DMS114 treated with DMSO at 0.1 percent for 48 hours (cell line): ENCODE measurements around the gene OSTN.
"Not testable (repeated sequence)": the region's sequence is repeated elsewhere in the genome, so short reads cannot be mapped to it uniquely, and the experiment has no call there.

Experiments
- DNase-seq: peaks from one replicate; lab custom pipeline; 2025; ENCODE audit not compliant: unreplicated experiment; lab: John Stamatoyannopoulos, UW

Gene OSTN, protein sequence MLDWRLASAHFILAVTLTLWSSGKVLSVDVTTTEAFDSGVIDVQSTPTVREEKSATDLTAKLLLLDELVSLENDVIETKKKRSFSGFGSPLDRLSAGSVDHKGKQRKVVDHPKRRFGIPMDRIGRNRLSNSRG

DNA sequence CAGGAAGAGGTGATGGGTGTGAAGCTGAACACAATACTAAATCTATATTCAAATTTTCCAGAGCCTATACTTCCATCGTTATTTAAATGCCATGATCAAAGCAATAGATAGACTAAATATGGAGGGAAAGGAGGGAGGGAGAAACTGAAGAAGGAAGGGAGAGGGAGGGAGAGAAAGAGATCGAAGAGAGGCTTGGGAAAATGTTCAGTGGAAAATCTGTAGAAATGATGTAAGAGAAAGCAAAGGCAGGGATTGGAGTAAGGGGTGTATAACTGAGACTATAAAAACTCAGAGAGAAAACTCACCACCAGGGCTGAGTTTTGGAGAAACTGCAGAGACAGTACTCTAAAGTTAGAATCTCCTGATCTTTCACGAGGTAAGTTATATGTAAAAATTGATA is at the start of gene OSTN:
Gene OSTN (plus strand): TSS at position 310 of the 400 bp plus-strand sequence. CDS start 13,292 bp downstream, outside the sequence.
- DNase-seq = no peak

DNA sequence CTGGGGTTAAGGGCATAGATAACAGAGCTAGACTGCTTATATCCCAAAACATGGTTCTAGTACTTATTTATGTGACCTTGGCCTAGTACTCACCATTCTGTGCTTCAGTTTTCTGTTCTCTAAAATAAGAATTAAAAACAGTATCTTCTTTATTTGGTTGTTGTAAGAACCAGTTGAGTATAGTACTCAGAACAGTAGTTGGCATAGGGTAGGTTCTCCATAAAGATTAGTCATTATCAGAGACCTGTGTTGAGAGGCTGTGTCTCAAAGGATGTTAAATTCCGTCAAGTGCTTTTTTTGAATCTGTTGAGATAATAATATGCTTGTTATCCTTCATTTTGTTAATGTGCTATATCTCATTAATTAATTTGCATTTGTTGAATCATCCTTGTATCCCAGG is 47.4 kb upstream of the OSTN start:
- DNase-seq = no peak

DNA sequence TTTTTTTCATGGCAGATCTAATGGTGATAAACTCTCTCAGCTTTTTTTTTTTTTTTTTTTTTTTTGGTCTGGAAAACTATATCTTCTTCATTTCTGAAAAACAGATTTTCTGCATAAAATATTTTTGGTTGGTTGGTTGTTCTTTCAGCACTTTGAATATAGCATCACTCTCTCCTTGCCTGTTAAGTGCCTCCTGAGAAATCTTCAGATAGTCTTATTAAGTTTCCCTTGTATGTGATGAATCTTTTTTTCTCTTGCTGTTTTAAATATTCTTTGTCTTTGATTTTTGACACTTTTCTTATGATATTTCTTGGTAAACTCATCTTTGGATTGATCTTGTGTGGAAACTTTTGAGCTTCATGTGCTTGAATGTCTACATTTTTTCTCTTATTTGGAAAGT is 44.2 kb upstream of the OSTN start:
- DNase-seq = no peak

DNA sequence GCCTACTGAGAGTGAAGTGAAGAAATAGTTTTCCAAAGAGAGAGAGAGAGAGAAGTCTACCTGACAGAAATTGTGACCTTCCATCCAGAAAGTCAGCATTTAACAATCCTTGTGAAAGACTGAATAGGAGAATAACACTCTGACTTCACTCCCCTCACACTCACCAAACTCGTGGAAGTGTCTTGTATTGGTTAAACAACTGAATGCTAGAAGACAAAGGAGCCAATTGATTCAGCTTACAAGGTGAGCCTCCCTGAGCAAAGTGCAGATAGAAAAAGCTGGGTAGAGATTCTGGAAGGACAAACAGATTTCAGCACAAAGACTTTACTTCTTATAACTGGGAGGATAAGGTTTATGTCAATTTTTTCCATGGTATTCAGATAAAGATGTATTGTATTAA is 40.8 kb upstream of the OSTN start:
- no peak for DNase-seq

DNA sequence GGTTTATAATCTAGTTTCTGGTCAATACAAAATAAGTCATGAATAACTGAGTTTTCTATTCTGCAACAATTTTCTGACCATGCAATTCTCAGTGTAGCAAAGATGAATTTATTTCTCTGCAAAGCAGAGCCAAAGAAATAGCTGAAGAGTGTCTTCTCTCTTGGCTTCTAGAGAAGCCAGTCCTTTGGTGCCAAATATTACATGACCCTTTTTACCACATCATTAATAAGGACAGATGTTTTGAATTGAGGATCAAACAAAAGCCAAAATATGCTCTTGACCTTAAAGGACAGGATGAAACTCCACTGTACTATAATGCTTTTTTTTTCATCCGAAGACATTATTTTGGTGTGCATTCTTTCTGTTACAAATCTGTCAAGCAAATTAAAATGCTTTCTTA is 40.2 kb upstream of the OSTN start:
- DNase-seq = no peak

DNA sequence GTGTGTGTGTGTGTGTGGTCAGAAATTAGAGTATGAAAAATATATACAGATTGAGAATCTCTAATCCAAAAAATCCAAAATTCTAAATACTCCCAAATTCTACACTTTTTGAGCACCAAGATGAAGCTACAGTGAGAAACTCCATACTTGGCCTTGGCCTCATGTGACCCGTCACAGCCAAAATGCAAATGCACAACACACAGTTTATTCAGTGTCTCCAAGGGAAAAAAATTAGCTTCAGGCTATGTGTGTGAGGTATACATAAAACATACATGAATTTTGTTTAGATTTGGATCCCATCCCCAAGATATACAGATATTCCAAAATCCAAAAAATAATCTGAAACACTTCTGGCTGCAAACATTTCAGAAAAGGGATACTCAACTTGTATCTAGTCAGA is 33.2 kb upstream of the OSTN start:
- DNase-seq = no peak

DNA sequence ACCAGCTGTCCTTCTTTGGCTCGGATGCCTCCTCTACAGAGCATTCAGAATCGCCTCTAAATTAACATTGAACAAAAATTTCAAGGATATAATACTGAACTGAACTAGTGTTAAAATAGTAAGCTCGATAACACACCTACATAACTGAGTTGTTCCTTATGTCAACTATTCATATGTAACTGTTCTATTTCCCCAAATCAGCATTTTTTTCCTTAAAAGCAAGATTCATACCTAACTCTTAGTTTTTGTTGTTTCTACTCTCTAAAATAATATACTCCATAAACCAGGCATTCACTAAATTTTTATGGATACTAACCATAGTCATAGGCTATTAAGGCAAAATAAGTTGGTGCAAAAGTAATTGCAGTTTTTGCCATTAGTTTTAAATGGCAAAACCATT is 32.7 kb upstream of the OSTN start:
- no peak for DNase-seq

DNA sequence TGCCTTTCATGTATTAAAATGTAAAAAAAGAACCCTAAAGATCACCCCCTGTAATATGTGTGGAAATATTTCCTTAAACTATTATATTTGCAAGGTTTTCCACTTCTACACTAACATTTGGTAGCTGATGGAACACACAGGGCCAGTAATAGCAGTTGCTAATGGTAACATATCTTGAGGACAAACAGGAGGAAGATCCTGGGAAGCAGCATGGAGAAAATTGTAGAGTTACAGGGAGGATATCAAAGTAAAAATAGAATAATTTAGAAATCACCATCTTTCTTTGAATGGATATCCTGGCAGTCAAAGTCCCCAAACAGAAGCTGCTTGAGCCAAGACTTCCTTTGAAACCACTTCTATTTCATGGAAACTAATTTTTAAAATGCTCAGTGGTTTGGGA is 29.5 kb upstream of the OSTN start:
- DNase-seq = no peak

DNA sequence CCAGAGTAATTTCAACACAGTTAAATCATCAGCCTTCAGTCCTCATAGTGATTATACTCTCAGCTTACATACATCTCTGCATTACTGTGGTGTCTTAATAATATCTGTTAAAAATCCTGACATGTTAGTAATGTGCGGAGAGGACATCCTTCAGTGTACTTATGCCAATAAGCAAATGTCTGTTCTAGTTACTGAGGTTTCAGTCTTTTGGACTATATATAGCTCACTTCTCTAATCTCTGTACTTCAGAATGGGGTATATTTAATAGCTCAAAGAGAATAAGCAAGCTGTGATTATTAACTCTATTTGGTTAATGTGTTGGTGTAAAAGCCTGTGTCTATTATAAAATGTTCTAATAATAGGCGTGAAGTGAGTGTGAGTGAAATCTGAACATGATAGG is 28.9 kb upstream of the OSTN start:
- no peak for DNase-seq

DNA sequence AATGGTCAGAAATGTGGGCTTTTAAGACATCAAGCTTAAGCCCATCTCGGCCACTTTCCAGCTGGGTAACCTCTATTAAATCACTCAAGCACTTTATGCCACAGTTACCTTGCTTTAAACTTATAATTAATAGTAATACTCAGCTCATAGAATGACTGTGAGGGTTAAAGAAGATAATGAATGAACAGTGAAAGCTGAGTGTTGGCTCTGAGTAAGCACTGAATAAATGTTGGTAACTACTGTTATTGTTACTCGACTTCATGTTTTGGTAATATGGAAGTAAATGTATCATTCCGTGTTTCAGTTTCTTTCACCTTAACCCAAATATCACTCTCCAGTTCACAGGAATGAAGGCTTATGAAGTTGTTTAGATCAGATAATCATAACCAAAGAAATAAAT is 23.9 kb upstream of the OSTN start:
- DNase-seq = no peak

DNA sequence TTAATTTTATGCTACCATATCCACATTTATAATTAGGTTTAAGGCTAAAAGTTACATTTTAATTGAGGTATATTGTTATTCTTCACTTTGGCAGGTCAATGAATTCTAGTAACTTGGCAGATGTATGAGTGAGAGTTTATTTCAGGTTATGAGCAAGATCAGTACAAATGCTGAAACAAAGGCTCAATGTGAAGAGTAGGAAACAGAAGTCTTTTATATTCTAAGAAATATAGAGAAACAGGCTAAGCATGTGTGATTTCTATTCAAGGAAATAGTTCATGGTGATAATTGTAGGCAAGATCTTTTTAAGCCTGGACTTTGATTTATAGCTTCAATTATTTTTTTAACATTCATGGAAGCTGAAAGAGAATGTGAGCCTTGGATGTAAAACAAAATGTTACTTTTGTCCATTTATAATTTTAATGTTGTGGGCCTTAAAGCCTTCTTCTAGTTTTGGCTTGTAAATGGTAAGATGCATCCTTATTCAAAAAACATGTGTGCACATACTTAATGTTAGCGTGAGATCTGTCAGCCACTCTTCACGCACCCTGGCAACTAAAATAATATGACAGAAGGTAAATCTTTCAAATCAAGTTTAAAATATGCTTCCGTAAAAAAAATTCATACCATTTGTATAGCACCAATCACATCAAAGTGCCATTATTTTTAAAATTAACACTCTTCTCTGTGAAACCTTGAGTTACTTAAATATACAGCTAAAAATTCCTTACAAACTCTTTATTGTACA is 22.8 kb upstream of the OSTN start:
- DNase-seq = no peak

DNA sequence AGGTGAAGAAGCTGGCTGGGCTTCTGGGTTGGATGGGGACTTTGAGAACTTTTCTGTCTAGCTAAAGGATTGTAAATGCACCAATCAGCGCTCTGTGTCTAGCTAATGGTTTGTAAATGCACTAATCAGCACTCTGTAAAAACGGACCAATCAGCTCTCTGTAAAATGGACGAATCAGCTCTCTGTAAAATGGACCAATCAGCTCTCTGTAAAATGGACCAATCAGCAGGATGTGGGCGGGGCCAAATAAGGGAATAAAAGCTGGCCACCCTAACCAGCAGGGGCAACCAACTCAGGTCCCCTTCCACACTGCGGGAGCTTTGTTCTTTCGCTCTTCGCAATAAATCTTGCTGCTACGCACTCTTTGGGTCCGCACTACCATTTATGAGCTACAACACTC is 13.7 kb upstream of the OSTN start:
- not testable (repeated sequence) for DNase-seq

DNA sequence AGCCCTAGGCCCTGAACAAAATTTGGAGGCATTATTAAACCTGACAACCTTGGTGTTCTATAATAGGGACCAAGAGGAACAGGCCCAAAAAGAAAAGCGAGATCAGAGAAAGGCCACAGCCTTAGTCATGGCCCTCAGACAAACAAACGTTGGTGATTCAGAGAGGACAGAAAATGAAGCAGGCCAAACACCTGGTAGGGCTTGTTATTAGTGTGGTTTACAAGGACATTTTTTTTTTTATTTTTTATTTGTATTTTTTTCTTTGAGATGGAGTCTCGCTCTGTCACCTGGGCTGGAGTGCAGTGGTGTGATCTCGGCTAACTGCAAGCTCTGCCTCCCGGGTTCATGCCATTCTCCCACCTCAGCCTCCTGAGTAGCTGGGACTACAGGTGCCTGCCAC is 10.8 kb upstream of the OSTN start:
- DNase-seq = not testable (repeated sequence)

DNA sequence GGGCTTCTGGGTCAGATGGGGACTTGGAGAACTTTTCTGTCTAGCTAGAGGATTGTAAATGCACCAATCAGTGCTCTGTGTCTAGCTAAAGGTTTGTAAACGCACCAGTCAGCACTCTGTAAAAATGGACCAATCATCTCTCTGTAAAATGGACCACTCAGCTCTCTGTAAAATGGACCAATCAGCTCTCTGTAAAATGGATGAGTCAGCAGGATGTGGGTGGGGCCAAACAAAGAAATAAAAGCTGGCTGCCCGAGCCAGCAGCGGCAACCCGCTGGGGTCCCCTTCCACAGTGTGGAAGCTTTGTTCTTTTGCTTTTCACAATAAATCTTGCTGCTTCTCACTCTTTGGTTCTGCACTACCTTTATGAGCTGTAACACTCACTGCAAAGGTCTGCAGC is 6.8 kb upstream of the OSTN start:
- DNase-seq = not testable (repeated sequence)

DNA sequence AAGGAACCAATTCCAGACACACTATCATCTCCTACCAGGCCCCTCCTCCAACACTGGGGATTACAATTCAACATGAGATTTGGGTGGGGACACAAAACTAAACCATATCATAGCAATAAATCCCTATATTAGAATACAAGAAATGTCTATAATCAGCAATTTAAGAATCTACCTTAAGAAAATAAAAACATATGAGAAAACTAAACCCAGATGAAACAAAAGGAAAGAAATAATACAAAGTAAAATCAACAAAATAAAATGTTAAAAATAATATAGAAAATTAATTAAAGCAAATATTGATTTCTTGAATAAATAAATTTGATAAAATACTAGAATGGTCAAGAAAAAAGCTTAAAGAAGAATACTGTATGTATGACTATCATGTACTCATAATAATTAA is 6.1 kb upstream of the OSTN start:
- no peak for DNase-seq

DNA sequence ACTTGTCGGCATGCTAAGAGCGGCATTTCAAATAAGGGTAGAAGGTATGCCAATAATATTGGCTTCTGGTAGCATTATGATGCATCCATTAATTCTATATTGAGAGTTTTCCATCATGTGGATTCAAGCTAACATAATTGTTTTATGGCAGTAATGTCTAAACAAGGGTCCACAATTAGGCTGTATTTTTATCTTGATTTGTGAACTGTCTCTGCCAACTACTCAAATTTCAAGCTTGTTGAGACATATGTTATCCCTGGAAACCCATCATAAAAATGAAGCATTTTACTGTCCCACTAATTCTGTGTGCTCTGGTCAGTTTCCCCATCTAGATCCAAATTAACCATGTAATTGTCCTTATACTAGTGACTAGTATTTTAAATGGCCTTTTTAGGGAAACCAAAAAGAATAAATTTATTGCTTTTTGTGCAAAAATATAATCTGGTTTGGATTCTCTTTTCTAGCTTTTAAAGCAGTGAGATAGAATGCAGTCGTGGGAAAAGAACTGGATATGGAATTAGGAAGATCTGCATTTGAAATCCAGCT is 1.2 kb upstream of the OSTN start:
- DNase-seq = no peak

DNA sequence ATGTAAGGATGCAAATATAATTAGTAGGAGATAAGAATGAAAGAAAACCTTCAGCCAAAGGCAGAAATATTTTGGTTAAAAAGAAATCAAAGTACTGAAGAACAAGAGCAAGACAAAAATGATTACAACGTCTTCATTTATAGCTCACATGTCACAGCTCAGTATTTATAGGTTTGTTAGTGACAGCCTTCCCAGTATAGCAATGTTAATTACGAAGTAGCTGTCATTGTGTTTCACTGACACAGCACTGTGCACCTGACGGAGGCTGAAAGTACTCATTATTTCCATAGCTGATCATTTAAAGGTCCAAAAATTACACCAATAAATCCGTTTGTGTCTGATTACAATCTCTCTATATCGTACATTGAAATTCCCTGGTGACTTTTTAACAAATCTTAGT is 561 bp upstream of the OSTN start:
- DNase-seq = no peak

DNA sequence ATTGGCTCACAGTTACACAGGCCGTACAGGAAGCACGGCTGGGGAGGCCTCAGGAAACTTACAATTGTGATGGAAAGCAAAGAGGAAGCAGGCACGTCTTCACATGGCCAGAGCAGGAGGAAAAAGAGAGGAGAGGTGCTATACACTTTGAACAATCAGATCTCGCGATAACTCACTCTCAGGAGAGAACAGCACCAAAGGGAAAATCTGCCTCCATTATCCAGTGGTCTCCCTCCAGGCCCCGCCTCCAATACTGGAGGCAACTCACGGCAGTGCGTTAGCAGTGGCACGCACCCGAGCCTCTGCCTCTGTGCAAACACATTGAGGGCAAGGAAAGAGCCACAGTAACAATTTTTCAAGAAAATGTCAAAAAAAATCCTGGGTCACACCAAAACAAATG is 11.0 kb downstream of the OSTN start:
- no peak for DNase-seq

DNA sequence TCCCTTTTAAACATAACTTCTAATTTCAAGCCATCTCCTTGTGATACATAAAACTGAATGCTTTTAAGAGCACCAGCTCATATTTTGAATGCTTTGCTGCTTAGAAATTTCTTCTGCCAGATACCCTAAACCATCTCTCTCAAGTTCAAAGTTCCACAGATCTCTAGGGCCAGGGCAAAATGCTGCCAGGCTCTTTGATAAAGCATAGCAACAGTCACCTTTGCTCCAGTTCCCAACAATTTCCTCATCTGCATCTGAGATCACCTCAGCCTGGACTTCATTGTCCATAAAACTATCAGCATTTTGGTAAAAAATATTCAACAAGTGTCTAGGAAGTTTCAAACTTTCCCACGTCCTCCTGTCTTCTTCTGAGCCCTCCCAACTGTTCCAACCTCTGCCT is 17.5 kb downstream of the OSTN start:
- no peak for DNase-seq

DNA sequence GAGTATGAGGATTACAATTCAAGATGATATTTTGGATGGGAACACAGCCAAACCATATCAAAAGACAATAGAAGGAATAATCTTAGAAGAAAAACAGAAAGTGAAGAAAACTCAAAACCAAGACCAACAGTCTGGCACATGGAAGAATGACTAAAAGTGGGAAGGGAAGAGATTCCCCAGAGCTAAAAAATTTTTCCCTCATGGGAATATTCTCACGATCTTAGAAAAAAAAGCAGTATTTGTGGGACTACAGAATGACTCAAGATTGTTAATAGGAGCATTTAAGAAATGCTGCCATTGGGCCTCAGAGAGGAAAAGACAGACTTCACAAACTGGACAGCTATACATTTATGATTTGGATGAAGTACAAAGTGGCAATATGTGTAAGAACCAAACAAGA is 18.3 kb downstream of the OSTN start:
- DNase-seq = no peak

DNA sequence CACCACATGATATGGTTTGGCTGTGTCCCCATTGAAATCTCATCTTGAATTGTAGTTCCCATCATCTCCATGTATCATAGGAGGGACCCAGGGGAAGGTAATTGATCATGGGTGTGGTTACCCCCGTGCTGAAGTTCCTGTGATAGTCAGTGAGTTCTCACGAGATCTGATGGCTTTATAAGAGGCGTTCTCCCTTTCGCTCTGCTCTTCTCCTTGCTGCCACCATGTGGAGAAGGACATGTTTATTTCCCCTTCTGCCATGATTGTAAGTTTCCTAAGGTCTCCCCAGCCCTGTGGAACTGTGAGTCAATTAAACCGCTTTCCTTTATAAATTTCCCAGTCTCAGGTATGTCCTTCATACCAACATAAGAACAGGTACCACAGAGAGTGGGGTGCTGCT is 21.9 kb downstream of the OSTN start:
- DNase-seq = no peak

DNA sequence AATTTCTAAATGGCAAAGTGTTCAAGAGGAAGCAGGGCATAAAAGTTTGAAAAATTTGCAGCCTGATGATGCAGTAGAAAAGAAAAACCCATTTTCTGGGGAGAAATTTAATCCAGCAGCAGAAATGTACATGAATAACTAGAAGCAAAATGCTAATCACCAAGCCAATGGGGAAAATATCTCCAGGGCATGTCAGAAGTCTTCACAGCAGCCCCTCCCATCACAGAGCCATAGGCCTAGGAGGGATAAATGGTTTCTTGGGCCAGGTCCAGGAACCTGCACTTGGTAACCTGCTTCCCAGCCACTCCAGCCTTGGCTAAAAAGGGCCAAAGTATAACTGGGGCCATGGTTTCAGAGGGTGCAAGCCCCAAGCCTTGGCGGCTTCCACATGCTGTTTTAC is 22.6 kb downstream of the OSTN start:
- no peak for DNase-seq

DNA sequence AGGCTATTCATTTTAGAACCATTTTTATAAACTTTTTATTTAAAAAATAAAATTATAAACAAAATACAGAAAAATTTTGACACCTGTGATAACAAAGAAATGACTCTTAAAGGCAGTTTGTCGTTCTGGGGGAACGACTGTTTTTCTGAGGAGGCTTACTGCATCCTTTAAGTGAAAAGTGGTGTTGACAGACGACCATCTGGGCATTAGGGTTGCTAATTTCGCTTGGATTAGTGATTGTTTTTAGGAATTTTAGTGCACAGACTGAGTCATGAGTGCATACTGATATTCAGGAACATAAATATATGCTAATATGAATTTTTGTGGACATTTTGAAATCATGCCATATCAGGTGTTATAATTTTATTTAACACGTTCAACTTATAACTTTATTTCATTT is 28.5 kb downstream of the OSTN start:
- DNase-seq = no peak
